HEK293 (cell line): Measurements from ENCODE around the gene FAM227B.

Experiments
- CTCF ChIA-PET: fragments of 350-600 bp; formaldehyde crosslinking; extraction: SDS; loops from one replicate; lab custom pipeline; 2021; ENCODE audit warnings: antibody characterized with exemption; lab: Yijun Ruan, JAX
- POLR2A ChIA-PET: fragments of 300-600 bp; formaldehyde crosslinking; extraction: SDS; loops from one replicate; lab custom pipeline; 2020; ENCODE audit warnings: antibody characterized with exemption, inconsistent platforms; lab: Yijun Ruan, JAX
- H3K27ac ChIP-seq: fragments of 200-500 bp; sonication (Bioruptor generic); 2 replicates; pipeline ENCODE4 v1.5.1; 2014; ENCODE audit warnings: low read depth, low read length, control low read depth, inconsistent platforms; ENCODE audit errors: extremely low read depth
- H3K36me3 ChIP-seq, 2 experiments: fragments of 200-500 bp in 1 of 2; sonication (Bioruptor generic) in 1 of 2; 1 replicate in 1 of 2; 2 replicates in 1 of 2; pipeline ENCODE4 v1.5.1; 2014 to 2017; ENCODE audit warnings: inconsistent platforms in 2 of 2, low read length in 2 of 2; ENCODE audit not compliant: control insufficient read depth in 2 of 2, insufficient read depth in 1 of 2
- H3K4me1 ChIP-seq: fragments of 200-500 bp; sonication (Bioruptor generic); 2 replicates; pipeline ENCODE4 v1.5.1; 2014; ENCODE audit warnings: mild to moderate bottlenecking, low read length, inconsistent platforms; ENCODE audit not compliant: control insufficient read depth, insufficient read depth
- H3K4me3 ChIP-seq: 2 replicates; pipeline ENCODE4 v1.5.1; 2011; ENCODE audit warnings: low read depth, mild to moderate bottlenecking, control low read depth, low read length, moderate library complexity
- H3K9me3 ChIP-seq: fragments of 200-500 bp; sonication (Bioruptor generic); 2 replicates; pipeline ENCODE4 v1.5.1; 2014; ENCODE audit warnings: low read depth, low read length, inconsistent platforms; ENCODE audit not compliant: control insufficient read depth, insufficient read depth
- KLF9 ChIP-seq: fragments of 450-650 bp; formaldehyde crosslinking; IDR thresholded peaks from 2 replicates; pipeline ENCODE4 v1.5.1; 2016; ENCODE audit warnings: missing biosample characterization, missing genetic modification characterization, low read depth
- ZEB2 ChIP-seq: fragments of 450-650 bp; formaldehyde crosslinking; IDR thresholded peaks from 2 replicates; pipeline ENCODE4 v1.5.1; 2016; ENCODE audit warnings: missing biosample characterization, missing genetic modification characterization
- ZNF133 ChIP-seq: fragments of 450-650 bp; formaldehyde crosslinking; IDR thresholded peaks from 2 replicates; pipeline ENCODE4 v1.5.1; 2016; ENCODE audit warnings: missing biosample characterization, missing genetic modification characterization
- ZNF335 ChIP-seq: fragments of 450-650 bp; formaldehyde crosslinking; conservative IDR thresholded peaks from 2 replicates; pipeline ENCODE4 v1.5.1; 2016; ENCODE audit warnings: missing biosample characterization, missing genetic modification characterization
- ZNF416 ChIP-seq: fragments of 450-650 bp; formaldehyde crosslinking; IDR thresholded peaks from 2 replicates; pipeline ENCODE4 v1.5.1; 2016; ENCODE audit warnings: missing biosample characterization, missing genetic modification characterization
- ZNF501 ChIP-seq: fragments of 450-650 bp; formaldehyde crosslinking; IDR thresholded peaks from 2 replicates; pipeline ENCODE4 v1.5.1; 2016; ENCODE audit warnings: missing biosample characterization, missing genetic modification characterization
- TF ChIP-seq, protein P1 (sequence below): fragments of 450-650 bp; formaldehyde crosslinking; IDR thresholded peaks from 2 replicates; pipeline ENCODE4 v1.5.1; 2016; ENCODE audit warnings: missing biosample characterization, missing genetic modification characterization, borderline replicate concordance

The FAM227B gene

DNA sequence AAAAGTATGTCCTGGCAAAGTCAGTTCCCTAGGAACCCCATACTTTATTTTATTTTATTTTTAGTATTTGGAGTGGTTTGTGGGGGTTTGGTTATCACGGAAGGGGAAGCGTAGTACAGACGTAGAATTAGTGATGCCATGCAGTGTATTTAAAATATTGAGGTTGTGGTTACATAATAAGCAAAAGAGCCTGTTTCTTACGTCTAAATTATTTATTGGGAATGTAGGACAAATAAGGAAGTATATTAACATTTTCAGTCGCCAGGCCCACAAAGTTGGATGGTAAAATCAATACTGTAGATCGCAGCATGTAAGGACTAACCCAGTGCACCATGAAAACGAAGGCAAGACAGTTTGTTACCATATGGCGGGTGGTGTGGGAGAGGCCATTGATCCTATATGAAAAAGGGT, 788 bp upstream of the FAM227B start:
- POLR2A ChIA-PET, result interaction anchor here (0.7 kb wide), 1 partner anchor 23 kb away, joined by 4 read pairs; no protein-coding TSS in a partner anchor
- no peaks in the 10 kb centered on the region for H3K4me1 ChIP-seq
- no peaks in the 10 kb centered on the region for H3K9me3 ChIP-seq
- TF ChIP-seq, protein P1, sequence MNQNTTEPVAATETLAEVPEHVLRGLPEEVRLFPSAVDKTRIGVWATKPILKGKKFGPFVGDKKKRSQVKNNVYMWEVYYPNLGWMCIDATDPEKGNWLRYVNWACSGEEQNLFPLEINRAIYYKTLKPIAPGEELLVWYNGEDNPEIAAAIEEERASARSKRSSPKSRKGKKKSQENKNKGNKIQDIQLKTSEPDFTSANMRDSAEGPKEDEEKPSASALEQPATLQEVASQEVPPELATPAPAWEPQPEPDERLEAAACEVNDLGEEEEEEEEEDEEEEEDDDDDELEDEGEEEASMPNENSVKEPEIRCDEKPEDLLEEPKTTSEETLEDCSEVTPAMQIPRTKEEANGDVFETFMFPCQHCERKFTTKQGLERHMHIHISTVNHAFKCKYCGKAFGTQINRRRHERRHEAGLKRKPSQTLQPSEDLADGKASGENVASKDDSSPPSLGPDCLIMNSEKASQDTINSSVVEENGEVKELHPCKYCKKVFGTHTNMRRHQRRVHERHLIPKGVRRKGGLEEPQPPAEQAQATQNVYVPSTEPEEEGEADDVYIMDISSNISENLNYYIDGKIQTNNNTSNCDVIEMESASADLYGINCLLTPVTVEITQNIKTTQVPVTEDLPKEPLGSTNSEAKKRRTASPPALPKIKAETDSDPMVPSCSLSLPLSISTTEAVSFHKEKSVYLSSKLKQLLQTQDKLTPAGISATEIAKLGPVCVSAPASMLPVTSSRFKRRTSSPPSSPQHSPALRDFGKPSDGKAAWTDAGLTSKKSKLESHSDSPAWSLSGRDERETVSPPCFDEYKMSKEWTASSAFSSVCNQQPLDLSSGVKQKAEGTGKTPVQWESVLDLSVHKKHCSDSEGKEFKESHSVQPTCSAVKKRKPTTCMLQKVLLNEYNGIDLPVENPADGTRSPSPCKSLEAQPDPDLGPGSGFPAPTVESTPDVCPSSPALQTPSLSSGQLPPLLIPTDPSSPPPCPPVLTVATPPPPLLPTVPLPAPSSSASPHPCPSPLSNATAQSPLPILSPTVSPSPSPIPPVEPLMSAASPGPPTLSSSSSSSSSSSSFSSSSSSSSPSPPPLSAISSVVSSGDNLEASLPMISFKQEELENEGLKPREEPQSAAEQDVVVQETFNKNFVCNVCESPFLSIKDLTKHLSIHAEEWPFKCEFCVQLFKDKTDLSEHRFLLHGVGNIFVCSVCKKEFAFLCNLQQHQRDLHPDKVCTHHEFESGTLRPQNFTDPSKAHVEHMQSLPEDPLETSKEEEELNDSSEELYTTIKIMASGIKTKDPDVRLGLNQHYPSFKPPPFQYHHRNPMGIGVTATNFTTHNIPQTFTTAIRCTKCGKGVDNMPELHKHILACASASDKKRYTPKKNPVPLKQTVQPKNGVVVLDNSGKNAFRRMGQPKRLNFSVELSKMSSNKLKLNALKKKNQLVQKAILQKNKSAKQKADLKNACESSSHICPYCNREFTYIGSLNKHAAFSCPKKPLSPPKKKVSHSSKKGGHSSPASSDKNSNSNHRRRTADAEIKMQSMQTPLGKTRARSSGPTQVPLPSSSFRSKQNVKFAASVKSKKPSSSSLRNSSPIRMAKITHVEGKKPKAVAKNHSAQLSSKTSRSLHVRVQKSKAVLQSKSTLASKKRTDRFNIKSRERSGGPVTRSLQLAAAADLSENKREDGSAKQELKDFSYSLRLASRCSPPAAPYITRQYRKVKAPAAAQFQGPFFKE, result no peak
- TF ChIP-seq ZNF335 (tag by site-specific recombination), result peak; percentile 65
- TF ChIP-seq, all 188 proteins: peak for 1
- Histone ChIP-seq H3K4me3 (peak overlapping the region; percentile 71), H3K27ac (peak overlapping the region; percentile 62; the same call in 1 of the 2 replicates), H3K36me3 (peaks cover 0 to 6% of the 10 kb centered on the region in 2 experiments; a peak in 1 of 3 replicates)
- CTCF ChIA-PET, result no interaction called here

DNA sequence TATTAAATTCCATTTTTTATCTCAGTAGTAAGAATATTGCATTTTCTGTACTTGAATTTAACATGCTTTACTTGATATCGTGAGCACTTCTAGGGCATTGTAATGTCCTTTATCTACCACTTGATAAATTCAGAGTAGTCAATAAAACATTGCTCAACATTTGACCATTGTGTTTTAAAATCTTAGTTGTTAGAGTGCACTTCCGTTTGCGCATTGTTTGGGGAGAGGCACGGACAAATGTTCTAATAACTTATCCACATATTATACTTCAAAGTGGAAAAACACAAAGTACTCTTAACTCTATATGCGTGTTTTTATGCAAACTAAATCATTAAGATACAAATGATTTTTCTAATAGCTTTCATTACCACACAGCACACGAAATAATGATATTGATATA, 419 bp downstream of the FAM227B start:
- Histone ChIP-seq H3K27ac (no peak overlapping the region), H3K9me3 (no peaks in the 10 kb centered on the region), H3K36me3 (no peaks in the 10 kb centered on the region), H3K4me3 (peak overlapping the region; percentile 48), H3K4me1 (no peaks in the 10 kb centered on the region)
- TF ChIP-seq ZEB2, result no peak
- no peak for TF ChIP-seq ZNF133
- no peak for TF ChIP-seq ZNF501 (tag by site-specific recombination)
- POLR2A ChIA-PET, result no interaction called here
- CTCF ChIA-PET, result no interaction called here

DNA sequence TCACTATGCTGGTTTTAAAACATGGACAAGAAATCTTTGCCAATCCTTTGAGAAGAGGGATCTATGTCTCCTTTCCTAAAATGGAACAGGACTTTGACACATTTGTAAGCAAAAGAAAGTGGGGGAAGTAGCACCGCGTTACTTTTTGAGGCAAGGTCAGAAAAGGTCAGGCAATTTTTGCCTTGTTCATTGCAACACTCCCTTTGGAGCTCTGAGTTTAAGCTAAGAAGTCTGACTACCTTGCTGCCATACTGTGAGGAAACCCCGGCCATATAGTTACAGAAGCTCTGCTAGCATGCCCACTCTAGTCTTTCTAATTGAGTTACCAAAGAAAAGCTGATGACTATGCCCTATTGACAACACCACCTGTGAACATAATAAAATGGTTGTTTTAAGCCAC, 1.4 kb downstream of the FAM227B start:
- CTCF ChIA-PET, result interaction anchor here (0.6 to 0.8 kb wide), 3 partner anchors 68 to 1967 kb away, joined by 3 to 4 read pairs (median 4); no protein-coding TSS in a partner anchor
- POLR2A ChIA-PET, result no interaction called here
- no peaks in the 10 kb centered on the region for H3K9me3 ChIP-seq
- no peaks in the 10 kb centered on the region for H3K4me1 ChIP-seq
- H3K4me3 ChIP-seq, result no peak overlapping the region
- H3K36me3 ChIP-seq, result no peaks in the 10 kb centered on the region
- H3K27ac ChIP-seq, result no peak overlapping the region
- TF ChIP-seq, protein P1, result no peak
- TF ChIP-seq ZNF416 (tag by site-specific recombination) (no peak), KLF9 (tag by site-specific recombination) (no peak)
